ENCODE results near the gene MACROD2.

The MACROD2 gene

DNA sequence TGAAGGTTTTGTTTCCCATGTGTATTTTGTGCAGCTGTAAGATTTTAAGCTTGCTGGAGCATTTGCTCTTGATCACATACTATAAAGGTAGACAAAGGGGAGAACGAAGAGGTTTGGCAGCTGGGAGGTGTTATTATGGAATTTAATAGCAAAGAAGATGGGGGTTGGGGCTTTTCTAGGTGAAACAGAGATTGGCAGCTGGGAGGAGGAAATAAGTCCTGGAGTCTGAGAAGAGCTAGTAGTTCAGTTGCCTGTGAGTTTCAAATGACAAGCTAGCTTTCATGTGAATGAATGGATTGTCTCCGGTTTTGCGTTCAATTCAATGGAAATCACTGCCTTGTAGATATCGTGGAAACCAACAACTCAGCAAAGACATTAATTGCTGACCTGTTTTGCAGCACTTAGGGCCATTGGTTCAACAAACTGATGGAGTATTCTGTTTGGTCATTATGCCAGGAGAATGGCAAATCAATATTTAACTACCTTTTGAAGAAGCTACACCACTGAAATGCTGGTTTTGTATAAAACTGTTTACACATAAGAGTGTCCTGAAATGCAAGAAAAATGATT, 380.2 kb downstream of the MACROD2 start:
- TF ChIP-seq, protein P1, sequence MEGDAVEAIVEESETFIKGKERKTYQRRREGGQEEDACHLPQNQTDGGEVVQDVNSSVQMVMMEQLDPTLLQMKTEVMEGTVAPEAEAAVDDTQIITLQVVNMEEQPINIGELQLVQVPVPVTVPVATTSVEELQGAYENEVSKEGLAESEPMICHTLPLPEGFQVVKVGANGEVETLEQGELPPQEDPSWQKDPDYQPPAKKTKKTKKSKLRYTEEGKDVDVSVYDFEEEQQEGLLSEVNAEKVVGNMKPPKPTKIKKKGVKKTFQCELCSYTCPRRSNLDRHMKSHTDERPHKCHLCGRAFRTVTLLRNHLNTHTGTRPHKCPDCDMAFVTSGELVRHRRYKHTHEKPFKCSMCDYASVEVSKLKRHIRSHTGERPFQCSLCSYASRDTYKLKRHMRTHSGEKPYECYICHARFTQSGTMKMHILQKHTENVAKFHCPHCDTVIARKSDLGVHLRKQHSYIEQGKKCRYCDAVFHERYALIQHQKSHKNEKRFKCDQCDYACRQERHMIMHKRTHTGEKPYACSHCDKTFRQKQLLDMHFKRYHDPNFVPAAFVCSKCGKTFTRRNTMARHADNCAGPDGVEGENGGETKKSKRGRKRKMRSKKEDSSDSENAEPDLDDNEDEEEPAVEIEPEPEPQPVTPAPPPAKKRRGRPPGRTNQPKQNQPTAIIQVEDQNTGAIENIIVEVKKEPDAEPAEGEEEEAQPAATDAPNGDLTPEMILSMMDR (IDR thresholded peaks at IDR 0.05; ENCODE audit: low read depth, low read length), result no peak
- DNase-seq (ENCODE audit: extremely low read depth, low read depth), result no peak

DNA sequence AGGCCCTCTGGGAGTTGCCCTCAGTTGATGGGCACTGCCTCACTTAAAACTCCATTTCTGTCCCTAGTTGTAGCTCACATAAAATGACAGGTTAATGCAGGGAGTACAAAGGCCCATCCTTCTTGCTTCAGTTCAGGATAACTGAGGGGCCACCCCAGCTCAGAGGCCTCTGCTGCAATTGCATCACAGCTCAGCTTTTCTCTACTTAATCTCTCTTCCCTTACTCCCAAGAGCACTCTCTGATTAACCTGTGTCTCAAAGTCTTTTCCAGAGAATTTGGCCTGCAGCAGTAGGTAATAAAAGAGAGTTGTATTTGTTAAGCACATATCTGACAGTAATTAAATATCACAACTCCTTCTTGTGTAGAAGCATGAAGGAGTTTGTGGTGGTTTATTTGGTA, 383.0 kb downstream of the MACROD2 start:
- DNase-seq (ENCODE audit: extremely low read depth, low read depth), result no peak
- TF ChIP-seq, protein P1 (IDR thresholded peaks at IDR 0.05; ENCODE audit: low read depth, low read length), result no peak

DNA sequence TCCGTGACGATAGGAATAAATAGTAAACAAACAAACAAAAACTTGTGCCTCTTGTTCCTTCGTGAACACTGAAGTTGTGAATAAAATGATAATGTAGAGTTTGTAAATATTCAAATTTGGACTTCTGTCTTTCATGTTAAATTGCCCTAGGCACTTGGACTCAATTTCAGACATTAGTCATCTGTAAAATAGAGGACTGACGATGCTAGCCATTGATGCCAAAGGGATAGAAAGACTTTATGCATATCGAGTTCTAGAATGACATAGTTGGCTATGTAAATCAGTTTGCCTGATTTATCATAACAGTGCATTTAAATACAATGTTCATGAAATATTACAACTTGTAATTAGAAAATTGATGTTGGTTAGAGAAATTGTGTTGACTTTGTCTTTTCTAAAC, 388.0 kb downstream of the MACROD2 start:
- TF ChIP-seq, protein P1 (IDR thresholded peaks at IDR 0.05; ENCODE audit: low read depth, low read length), result no peak
- DNase-seq (ENCODE audit: extremely low read depth, low read depth), result no peak

DNA sequence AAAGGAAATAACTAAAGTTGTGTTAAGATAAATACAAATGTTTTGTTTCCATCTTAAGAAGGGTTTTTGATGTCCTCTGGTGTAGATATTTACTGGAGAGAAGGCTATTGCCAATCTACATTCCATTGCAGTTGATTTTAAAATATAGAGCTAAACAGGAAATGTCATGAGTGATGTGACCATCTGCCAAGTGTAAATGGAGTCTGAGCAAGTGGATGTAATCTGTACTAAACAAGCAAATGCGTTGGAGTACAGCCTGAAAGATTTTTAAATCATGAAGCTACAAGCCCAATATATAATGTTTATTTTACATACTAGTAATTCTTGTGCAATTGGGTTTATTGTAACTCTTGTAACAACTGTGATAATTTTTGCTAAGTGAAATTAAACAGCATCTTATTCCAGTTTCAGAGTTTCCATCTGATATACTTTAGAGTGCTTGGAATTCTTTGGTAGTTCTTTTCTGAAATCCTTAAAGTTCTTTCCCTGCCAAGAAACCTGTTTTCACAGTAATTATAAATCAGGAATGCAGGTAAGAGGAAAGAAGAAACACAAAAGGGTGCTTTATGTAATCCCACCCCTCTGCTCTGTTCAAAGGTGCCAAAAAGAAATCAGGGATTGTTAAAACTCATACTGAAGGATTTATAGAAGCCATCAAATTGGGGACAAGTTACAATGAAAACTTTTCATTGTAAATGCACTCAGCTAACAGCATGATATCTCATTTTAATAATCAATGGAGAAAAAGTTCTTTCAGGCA, 389.3 kb downstream of the MACROD2 start:
- peak; percentile 7 for DNase-seq (ENCODE audit: extremely low read depth, low read depth)
- TF ChIP-seq, protein P1 (IDR thresholded peaks at IDR 0.05; ENCODE audit: low read depth, low read length), result no peak

DNA sequence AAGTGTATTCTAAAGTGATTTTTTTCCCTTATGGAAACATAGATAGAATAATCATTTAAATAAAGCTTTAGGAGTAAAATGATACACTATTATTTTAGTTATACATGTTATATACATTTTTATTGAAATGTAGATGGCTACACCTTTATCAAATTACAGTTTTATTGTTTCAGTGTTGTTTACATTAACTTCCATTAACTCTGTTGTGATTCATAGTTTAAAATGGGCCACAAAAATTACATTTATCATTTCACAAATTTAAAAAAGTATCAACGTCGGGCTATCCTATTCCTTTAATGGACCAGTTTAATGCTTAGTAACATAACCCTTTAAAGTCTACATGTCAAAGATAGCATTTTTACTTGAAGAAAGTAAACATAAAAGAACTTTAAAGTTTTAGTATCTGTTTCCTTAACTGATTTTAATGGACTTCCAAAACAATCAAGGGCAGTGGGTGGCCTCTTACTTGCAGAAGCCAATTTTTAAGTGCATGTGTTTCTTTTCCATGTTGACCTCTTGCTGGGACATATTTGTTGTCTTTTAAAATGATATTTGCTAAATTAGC, 389.9 kb downstream of the MACROD2 start:
- TF ChIP-seq, protein P1 (IDR thresholded peaks at IDR 0.05; ENCODE audit: low read depth, low read length), result no peak
- no peak for DNase-seq (ENCODE audit: extremely low read depth, low read depth)

DNA sequence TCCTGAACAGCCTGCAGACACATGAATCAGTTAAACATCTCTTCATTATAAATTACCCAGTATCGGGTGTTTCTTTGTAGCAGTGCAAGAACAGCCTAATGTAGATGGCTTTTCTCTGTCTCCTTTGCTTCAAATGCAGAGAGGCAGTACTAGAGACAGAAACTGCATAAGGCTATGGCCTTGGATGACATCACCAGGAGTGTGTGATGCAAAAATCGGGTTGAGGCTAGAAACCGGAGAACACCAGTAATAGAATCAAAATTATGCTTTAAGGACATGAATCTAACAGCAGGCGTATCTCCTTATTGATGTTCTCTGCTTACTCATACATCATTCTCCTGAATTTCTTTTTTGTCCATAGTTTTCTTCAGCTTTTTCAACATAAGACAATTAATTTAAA, 391.4 kb downstream of the MACROD2 start:
- TF ChIP-seq, protein P1 (IDR thresholded peaks at IDR 0.05; ENCODE audit: low read depth, low read length), result no peak
- no peak for DNase-seq (ENCODE audit: extremely low read depth, low read depth)

DNA sequence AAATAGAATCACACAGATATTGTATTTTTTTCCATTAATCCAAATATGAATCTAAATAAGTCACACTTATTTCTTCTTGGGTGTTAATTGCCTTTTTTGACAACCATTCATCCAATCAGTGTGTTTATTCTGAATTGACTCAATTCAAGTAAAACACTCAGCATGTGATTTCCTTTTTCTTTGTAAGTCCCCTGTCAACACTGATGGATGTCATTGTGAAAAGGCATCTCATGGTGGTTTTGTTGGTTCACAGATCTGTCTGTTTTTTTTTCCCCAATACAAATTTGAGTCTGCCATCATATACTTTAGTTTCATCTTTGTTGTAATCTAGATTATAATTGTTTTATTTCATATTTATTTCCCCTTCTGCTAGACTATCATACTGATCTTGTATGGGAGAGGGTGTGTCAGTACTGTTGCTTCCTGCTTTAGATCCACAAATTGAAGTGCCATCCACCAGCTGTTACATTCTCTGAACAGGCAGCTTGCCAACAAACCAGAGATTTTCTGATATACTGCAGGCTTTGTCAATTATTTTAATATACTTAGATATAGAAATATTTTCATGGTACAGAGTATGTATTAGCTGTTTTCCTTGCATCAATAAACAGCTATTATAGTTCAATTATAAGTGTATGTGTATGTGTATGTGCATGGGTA, 406.3 kb downstream of the MACROD2 start:
- TF ChIP-seq, protein P1 (IDR thresholded peaks at IDR 0.05; ENCODE audit: low read depth, low read length), result no peak
- DNase-seq (ENCODE audit: extremely low read depth, low read depth), result no peak

Measured in AG09319 (cell line).